Measurements from ENCODE around the gene DLGAP3.

- no peak for TF ChIP-seq REST (IDR thresholded peaks at IDR 0.05; ENCODE audit: insufficient read depth in 1 of 2, low read depth in 2 of 2, low read length in 2 of 2)
- no peak for TF ChIP-seq TAF1 (IDR thresholded peaks at IDR 0.05; ENCODE audit: borderline replicate concordance, insufficient read depth, low read length)
- no peak for TF ChIP-seq POLR2AphosphoS5 (IDR thresholded peaks at IDR 0.05; ENCODE audit: low read depth, low read length)
- no peak for TF ChIP-seq SIN3A (IDR thresholded peaks at IDR 0.05; ENCODE audit: borderline replicate concordance, insufficient read depth, low read length)
- no peak for TF ChIP-seq FOXP2 (optimal IDR thresholded peaks at IDR 0.05; ENCODE audit: borderline replicate concordance, extremely low read depth, extremely low read length, insufficient read depth)
Measured at GRCh38 chr1:34926156-34926555, 3.3 kb downstream of the DLGAP3 start.
